Gastrocnemius medialis (tissue), 4 donors: ENCODE data around the gene BCLAF3.

Experiments
- POLR2A ChIP-seq, 2 donors: fragments of 450-650 bp; IDR thresholded peaks; one replicate each; pipeline ENCODE4 v1.6.1; 2017; ENCODE audit warnings: antibody characterized with exemption in 2 of 2, mild to moderate bottlenecking in 2 of 2, moderate library complexity in 2 of 2
- TF ChIP-seq, protein P1 (sequence below), 5 experiments: fragments of 450-650 bp in 3 of 5; fragments of 200-600 bp in 2 of 5; sonication (generic) in 2 of 5; IDR thresholded peaks in 4 of 5; conservative IDR thresholded peaks in 1 of 5; 1 replicate in 4 of 5; 2 replicates in 1 of 5; pipeline ENCODE4 v1.5.1; 2016 to 2019; ENCODE audit warnings: antibody characterized with exemption in 5 of 5, mild to moderate bottlenecking in 3 of 5, moderate library complexity in 3 of 5

DNA sequence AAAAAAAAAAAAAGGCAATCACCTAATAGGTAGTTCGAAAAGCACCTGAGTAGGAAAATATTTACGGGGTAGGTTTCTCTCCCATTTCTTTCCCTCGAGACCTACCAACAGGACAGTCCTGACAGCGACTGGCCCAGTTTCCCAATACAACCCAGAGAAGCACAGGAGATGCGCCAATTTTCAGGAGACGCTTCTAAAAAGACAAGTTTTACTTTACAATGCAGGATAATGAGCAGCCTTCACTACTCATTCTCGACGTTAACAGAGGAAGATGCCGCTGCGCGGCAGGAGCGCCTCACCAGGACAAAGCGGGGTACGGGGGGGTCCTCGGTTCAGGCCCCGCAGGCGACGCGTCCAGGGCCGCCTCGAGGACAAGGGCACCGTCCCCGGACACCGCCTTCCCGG, 708 bp downstream of the BCLAF3 start:
- no peak for TF ChIP-seq POLR2A (IDR thresholded peaks at IDR 0.05)
- TF ChIP-seq, protein P1, sequence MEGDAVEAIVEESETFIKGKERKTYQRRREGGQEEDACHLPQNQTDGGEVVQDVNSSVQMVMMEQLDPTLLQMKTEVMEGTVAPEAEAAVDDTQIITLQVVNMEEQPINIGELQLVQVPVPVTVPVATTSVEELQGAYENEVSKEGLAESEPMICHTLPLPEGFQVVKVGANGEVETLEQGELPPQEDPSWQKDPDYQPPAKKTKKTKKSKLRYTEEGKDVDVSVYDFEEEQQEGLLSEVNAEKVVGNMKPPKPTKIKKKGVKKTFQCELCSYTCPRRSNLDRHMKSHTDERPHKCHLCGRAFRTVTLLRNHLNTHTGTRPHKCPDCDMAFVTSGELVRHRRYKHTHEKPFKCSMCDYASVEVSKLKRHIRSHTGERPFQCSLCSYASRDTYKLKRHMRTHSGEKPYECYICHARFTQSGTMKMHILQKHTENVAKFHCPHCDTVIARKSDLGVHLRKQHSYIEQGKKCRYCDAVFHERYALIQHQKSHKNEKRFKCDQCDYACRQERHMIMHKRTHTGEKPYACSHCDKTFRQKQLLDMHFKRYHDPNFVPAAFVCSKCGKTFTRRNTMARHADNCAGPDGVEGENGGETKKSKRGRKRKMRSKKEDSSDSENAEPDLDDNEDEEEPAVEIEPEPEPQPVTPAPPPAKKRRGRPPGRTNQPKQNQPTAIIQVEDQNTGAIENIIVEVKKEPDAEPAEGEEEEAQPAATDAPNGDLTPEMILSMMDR (IDR thresholded peaks at IDR 0.05 in 4 of 5, conservative IDR thresholded peaks at IDR 0.05 in 1 of 5), result no peak
